ENCODE results near the gene NAA40.
A peak's percentile ranks its signal among the peaks of the same experiment; 100 is the strongest.

Gene NAA40

DNA sequence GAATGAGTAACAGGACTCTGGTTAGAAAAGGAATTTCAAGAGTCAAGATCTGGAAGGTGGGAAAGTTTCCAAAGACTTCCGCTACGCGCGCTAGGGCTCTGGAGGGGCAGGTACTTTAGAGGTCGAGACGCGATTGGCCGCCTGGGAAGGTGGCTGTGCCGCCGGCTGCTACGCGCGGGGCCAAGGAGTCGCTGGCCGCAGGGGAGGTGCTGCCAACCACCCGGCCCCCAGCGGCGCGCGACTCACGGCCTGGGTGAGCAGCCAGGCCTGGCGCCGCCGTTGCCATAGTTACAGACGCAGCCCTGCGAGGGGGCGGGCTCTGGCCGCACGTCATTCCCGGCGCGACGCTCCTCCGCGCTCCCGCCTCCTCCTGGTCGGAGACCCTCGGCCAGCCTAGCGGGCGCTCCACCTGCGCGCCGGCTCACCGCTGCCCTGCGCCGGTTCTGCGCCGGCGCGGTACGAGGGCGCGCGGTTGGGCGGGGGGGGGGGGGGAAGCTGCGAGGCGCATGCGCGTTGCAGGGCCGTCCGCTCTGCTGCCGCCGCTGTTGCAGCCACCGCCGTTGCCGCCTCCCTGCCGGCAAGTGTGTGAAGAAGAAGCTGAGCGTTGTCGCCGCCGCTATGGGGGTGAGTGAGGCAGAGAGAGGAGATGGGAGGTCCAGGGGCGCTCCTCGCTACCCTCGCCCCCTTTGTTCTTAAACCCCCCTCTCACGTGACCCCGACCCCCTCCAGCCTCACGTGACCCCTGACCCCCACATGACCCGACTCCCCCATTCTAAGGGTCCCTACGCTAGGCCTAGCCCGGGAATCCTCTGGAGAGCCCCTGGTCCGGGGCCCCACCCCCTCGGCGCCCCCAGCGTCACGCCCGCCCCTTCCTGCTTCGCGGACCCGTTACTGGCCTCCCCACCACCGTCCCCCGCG, at the start of gene NAA40:
Gene NAA40 (plus strand): TSS at position 524 of the 918 bp plus-strand sequence. CDS start 95 bp downstream, at position 619.
- Histone ChIP-seq H3K4me1 (ENCODE audit: control insufficient read depth in 1 of 2, insufficient read depth in 2 of 2, low read length in 2 of 2) (peaks cover 3 to 14% of the 10 kb centered on the region in 2 donors), H3K4me3 (ENCODE audit: low read depth in 1 of 2, low read length in 2 of 2) (peak within 1 kb of the TSS; percentile 78 to 88), H3K36me3 (ENCODE audit: control insufficient read depth in 1 of 2, insufficient read depth in 2 of 2, low read length in 2 of 2) (no peaks in the 10 kb centered on the region), H3K27me3 (ENCODE audit: low read depth, low read length) (no peaks in the 10 kb centered on the region), H3K9me3 (ENCODE audit: control insufficient read depth in 1 of 2, low read length in 2 of 2) (no peaks in the 10 kb centered on the region), H3K27ac (ENCODE audit: low read length) (peak within 1 kb of the TSS; percentile 20)

DNA sequence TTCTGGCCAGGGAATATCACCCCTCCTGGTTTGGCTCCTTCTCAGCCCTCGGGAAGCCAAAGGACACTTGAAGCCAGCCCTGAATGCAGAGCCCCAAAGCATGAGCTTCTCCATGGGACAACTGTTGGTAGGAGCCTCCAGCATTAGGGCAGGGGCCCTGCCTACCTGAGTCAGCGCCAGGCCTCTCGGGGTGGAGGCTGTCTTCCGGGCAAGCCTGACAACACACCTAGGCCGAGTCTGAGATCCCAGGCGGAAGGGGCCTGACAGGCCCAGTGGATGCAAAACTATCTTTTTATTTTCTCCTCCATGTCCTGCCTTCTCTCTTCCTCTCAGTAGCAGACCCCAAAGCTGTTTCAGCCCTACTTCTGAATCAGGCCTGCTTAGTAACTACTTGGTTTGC, 49.5 kb upstream of the NAA40 start:
- Histone ChIP-seq H3K27ac (ENCODE audit: low read length) (peak overlapping the region; percentile 50), H3K4me1 (ENCODE audit: control insufficient read depth in 1 of 2, insufficient read depth in 2 of 2, low read length in 2 of 2) (peaks cover 12 to 39% of the 10 kb centered on the region in 2 donors), H3K36me3 (ENCODE audit: control insufficient read depth in 1 of 2, insufficient read depth in 2 of 2, low read length in 2 of 2) (no peaks in the 10 kb centered on the region), H3K4me3 (ENCODE audit: low read depth in 1 of 2, low read length in 2 of 2) (peak overlapping the region; percentile 40 to 47), H3K9me3 (ENCODE audit: control insufficient read depth in 1 of 2, low read length in 2 of 2) (no peaks in the 10 kb centered on the region), H3K27me3 (ENCODE audit: low read depth, low read length) (no peaks in the 10 kb centered on the region)

DNA sequence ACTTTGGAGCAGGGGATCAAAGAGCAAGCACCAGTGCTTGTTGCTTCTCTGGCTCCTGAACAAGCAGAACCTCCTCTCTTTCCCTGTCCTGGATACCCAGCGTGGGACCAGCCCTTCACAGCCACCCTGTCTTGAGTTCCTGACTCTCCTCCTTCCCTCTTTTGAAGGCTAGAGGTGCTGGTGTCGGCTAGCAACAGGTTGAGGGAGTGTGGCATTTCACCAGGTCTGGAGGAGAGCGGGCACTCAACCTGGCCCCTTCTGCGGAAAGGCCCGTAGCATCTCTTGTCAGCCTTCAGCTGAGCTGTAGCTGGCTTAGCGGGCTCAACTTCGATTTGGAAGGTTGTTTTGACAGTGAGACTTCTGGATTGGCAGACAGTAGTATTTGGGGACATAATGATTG, 48.4 kb upstream of the NAA40 start:
- Histone ChIP-seq H3K4me3 (ENCODE audit: low read depth in 1 of 2, low read length in 2 of 2) (no peak overlapping the region), H3K4me1 (ENCODE audit: control insufficient read depth in 1 of 2, insufficient read depth in 2 of 2, low read length in 2 of 2) (peaks cover 12 to 39% of the 10 kb centered on the region in 2 donors), H3K27me3 (ENCODE audit: low read depth, low read length) (no peaks in the 10 kb centered on the region), H3K27ac (ENCODE audit: low read length) (no peak overlapping the region), H3K9me3 (ENCODE audit: control insufficient read depth in 1 of 2, low read length in 2 of 2) (no peaks in the 10 kb centered on the region), H3K36me3 (ENCODE audit: control insufficient read depth in 1 of 2, insufficient read depth in 2 of 2, low read length in 2 of 2) (peaks cover 6 to 7% of the 10 kb centered on the region in 2 donors)

DNA sequence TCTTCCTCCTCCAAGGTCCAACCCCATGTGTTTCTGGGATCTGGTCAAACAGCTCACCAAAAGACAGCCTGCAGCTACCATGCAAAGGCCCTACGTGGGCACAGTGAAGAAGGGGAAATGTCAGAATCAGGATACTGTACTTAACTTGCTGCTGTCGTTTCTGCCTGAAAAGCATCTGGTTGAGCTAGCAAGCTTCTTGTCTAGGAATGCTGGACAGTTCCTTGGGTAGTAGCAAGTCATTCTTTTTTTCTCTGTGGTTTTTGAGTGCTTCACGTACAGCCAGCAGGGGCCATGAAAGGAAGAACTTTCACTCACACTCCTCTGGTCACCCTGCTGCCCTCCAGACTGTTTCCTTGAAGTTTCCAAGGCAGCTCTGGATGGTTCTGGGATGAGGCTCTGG, 46.6 kb upstream of the NAA40 start:
- no peaks in the 10 kb centered on the region for H3K9me3 ChIP-seq (ENCODE audit: control insufficient read depth in 1 of 2, low read length in 2 of 2)
- H3K27me3 ChIP-seq (ENCODE audit: low read depth, low read length): no peaks in the 10 kb centered on the region
- no peak overlapping the region for H3K27ac ChIP-seq (ENCODE audit: low read length)
- peaks cover 21 to 22% of the 10 kb centered on the region in 2 donors for H3K36me3 ChIP-seq (ENCODE audit: control insufficient read depth in 1 of 2, insufficient read depth in 2 of 2, low read length in 2 of 2)
- peaks cover 12 to 33% of the 10 kb centered on the region in 2 donors for H3K4me1 ChIP-seq (ENCODE audit: control insufficient read depth in 1 of 2, insufficient read depth in 2 of 2, low read length in 2 of 2)
- H3K4me3 ChIP-seq (ENCODE audit: low read depth in 1 of 2, low read length in 2 of 2): no peak overlapping the region

DNA sequence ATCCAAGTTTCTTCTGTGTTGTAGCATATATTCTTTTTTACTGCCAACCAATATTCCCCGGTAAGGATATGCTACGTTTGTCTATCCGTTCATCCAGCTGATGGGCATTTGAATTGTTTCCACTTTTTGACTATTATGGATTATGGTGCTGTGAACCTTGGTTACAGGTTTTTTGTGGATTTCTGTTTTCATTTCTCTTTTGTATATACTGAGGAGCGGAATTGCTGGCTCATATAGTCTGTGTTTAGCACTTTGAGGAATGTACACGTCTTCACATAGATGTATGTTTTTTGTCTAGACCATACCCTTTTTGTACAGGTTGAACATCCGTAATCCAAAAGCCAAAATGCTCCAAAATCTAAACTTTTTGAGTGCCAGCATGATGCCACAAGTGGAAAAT, 45.4 kb upstream of the NAA40 start:
- no peaks in the 10 kb centered on the region for H3K9me3 ChIP-seq (ENCODE audit: control insufficient read depth in 1 of 2, low read length in 2 of 2)
- peaks cover 2 to 22% of the 10 kb centered on the region in 2 donors for H3K4me1 ChIP-seq (ENCODE audit: control insufficient read depth in 1 of 2, insufficient read depth in 2 of 2, low read length in 2 of 2)
- peaks cover 31 to 33% of the 10 kb centered on the region in 2 donors for H3K36me3 ChIP-seq (ENCODE audit: control insufficient read depth in 1 of 2, insufficient read depth in 2 of 2, low read length in 2 of 2)
- H3K4me3 ChIP-seq (ENCODE audit: low read depth in 1 of 2, low read length in 2 of 2): no peak overlapping the region
- H3K27me3 ChIP-seq (ENCODE audit: low read depth, low read length): no peaks in the 10 kb centered on the region
- no peak overlapping the region for H3K27ac ChIP-seq (ENCODE audit: low read length)

DNA sequence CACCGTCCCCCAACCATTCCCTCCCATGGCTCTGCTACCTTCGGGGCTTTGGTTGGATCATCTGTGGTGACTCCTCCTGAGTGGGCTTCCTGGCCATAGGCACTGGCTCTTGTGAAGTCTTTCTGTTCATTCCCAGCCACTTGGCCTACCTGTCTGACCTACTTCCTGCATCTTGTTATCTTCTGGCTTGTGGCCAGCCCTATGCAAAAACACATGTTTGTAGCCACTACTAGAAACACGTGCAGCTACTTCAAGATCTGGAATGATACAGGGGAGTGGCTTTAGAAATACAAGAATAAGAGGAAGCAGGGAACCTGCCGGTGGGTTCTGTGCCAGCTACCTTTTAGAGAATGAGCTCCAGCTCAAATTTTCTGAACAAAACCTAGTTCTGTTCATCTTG, 42.7 kb upstream of the NAA40 start:
- Histone ChIP-seq H3K36me3 (ENCODE audit: control insufficient read depth in 1 of 2, insufficient read depth in 2 of 2, low read length in 2 of 2) (peaks cover 58 to 59% of the 10 kb centered on the region in 2 donors), H3K27ac (ENCODE audit: low read length) (no peak overlapping the region), H3K4me1 (ENCODE audit: control insufficient read depth in 1 of 2, insufficient read depth in 2 of 2, low read length in 2 of 2) (peaks cover 0 to 4% of the 10 kb centered on the region in 2 donors), H3K4me3 (ENCODE audit: low read depth in 1 of 2, low read length in 2 of 2) (no peak overlapping the region), H3K9me3 (ENCODE audit: control insufficient read depth in 1 of 2, low read length in 2 of 2) (no peaks in the 10 kb centered on the region), H3K27me3 (ENCODE audit: low read depth, low read length) (no peaks in the 10 kb centered on the region)

DNA sequence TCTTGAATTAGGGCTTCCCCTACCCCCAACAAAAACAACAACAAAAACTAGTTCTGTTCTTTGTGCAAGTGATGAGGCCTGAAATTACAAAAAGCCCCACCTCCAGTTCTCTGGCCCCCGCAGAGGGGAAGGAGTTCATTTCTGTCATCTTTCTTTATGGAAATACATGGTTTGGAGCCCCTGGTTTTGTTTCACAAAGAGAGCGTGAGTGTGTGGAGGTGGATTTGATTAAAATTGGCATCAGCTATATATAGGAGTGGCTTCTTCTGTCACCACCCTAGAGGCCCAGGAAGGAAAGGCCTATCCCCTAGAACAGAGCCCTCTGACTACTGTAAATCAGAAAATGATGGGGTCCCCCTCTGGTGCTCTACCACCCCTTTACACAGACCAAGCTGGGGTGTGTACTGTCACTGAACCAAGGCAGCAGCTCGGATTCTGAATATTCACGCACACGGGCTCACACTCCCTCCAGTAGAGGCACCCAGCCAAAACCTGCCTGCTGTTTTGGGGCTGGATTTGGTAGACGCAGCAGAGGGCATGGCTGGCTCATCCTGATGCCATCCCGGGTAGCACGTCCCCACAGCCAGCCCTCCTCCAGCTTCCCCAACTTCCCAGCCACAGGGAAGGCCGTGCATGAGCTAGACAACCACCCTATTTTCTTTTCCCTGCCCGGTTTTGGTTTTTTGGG, 41.2 kb upstream of the NAA40 start:
- Histone ChIP-seq H3K27ac (ENCODE audit: low read length) (no peak overlapping the region), H3K27me3 (ENCODE audit: low read depth, low read length) (no peaks in the 10 kb centered on the region), H3K36me3 (ENCODE audit: control insufficient read depth in 1 of 2, insufficient read depth in 2 of 2, low read length in 2 of 2) (peaks cover 70 to 72% of the 10 kb centered on the region in 2 donors), H3K4me3 (ENCODE audit: low read depth in 1 of 2, low read length in 2 of 2) (no peak overlapping the region), H3K4me1 (ENCODE audit: control insufficient read depth in 1 of 2, insufficient read depth in 2 of 2, low read length in 2 of 2) (no peaks in the 10 kb centered on the region), H3K9me3 (ENCODE audit: control insufficient read depth in 1 of 2, low read length in 2 of 2) (no peaks in the 10 kb centered on the region)

DNA sequence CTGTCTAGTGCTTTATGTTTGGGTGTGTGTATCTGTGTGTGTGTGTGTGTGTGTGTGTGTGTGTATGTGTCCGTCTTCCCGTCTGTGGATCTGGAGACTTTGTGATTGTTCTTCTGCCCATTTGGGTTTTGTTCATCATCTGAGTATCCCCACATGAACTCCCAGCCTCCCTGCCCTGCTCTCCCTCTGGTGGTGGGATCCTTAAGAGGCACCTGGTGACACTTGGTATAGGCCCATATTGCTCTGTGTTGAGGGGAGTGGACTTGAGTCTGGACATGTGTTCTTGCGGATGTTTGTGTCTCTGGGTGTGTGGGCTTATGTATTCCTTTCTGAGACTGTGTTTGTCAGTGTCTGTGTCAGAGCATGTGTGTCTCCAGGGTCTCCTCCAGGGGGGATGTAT, 37.1 kb upstream of the NAA40 start:
- H3K27ac ChIP-seq (ENCODE audit: low read length): no peak overlapping the region
- H3K4me3 ChIP-seq (ENCODE audit: low read depth in 1 of 2, low read length in 2 of 2): no peak overlapping the region
- no peaks in the 10 kb centered on the region for H3K27me3 ChIP-seq (ENCODE audit: low read depth, low read length)
- peaks cover 0 to 7% of the 10 kb centered on the region in 2 donors for H3K4me1 ChIP-seq (ENCODE audit: control insufficient read depth in 1 of 2, insufficient read depth in 2 of 2, low read length in 2 of 2)
- H3K36me3 ChIP-seq (ENCODE audit: control insufficient read depth in 1 of 2, insufficient read depth in 2 of 2, low read length in 2 of 2): peaks cover 77 to 90% of the 10 kb centered on the region in 2 donors
- no peaks in the 10 kb centered on the region for H3K9me3 ChIP-seq (ENCODE audit: control insufficient read depth in 1 of 2, low read length in 2 of 2)

DNA sequence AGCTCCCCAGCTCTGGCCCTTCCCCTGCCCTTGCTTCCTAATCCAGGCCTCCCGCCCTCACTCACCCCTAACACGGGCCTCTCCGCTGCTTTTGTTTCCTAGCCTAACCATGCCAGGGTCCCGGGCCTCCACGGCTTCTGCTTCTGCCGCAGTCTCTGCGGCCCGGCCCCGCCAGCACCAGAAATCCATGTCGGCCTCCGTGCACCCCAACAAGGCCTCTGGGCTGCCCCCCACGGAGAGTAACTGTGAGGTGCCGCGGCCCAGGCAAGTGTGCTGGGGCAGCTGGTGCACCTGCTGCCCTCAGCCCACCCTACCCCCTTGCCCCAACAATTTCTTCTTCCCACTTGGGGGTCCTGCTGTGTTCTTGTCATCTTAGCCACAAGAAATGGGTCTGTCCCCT, 34.9 kb upstream of the NAA40 start:
- Histone ChIP-seq H3K4me3 (ENCODE audit: low read depth in 1 of 2, low read length in 2 of 2) (no peak overlapping the region), H3K36me3 (ENCODE audit: control insufficient read depth in 1 of 2, insufficient read depth in 2 of 2, low read length in 2 of 2) (peaks cover 61 to 86% of the 10 kb centered on the region in 2 donors), H3K27ac (ENCODE audit: low read length) (no peak overlapping the region), H3K27me3 (ENCODE audit: low read depth, low read length) (no peaks in the 10 kb centered on the region), H3K4me1 (ENCODE audit: control insufficient read depth in 1 of 2, insufficient read depth in 2 of 2, low read length in 2 of 2) (peaks cover 0 to 28% of the 10 kb centered on the region in 2 donors), H3K9me3 (ENCODE audit: control insufficient read depth in 1 of 2, low read length in 2 of 2) (no peaks in the 10 kb centered on the region)

DNA sequence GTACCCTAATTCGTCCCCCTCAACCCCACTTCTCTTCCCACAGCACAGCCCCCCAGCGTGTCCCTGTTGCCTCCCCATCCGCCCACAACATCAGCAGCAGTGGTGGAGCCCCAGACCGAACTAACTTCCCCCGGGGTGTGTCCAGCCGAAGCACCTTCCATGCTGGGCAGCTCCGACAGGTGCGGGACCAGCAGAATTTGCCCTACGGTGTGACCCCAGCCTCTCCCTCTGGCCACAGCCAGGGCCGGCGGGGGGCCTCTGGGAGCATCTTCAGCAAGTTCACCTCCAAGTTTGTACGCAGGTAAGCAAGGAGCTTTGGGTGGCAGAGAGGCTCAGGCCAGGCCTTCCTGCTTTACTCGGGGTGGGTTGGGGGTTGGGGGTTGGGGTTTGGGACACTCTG, 34.1 kb upstream of the NAA40 start:
- Histone ChIP-seq H3K27me3 (ENCODE audit: low read depth, low read length) (no peaks in the 10 kb centered on the region), H3K9me3 (ENCODE audit: control insufficient read depth in 1 of 2, low read length in 2 of 2) (no peaks in the 10 kb centered on the region), H3K4me3 (ENCODE audit: low read depth in 1 of 2, low read length in 2 of 2) (no peak overlapping the region), H3K27ac (ENCODE audit: low read length) (no peak overlapping the region), H3K4me1 (ENCODE audit: control insufficient read depth in 1 of 2, insufficient read depth in 2 of 2, low read length in 2 of 2) (peaks cover 0 to 32% of the 10 kb centered on the region in 2 donors), H3K36me3 (ENCODE audit: control insufficient read depth in 1 of 2, insufficient read depth in 2 of 2, low read length in 2 of 2) (peaks cover 53 to 80% of the 10 kb centered on the region in 2 donors)

DNA sequence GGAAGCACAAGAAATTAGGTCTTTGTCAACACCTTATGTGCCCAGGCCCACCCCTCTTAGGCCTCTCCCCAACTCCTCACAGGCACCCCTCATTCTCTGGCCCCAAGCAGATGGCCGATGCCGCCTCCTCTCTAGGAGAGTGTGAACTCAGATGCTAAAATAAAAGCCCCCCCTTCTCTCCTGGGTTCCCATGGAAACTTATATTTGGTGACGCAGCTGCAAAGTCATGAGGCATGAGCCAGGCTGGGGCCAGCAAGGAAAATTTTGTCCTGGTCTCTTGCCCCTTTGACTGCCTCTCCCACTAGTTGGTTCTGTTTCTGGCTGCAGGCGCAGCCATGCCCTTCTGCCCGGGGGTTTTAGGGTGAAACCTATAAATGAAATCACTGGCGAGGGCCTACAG, 33.6 kb upstream of the NAA40 start:
- Histone ChIP-seq H3K4me3 (ENCODE audit: low read depth in 1 of 2, low read length in 2 of 2) (no peak overlapping the region), H3K9me3 (ENCODE audit: control insufficient read depth in 1 of 2, low read length in 2 of 2) (no peaks in the 10 kb centered on the region), H3K4me1 (ENCODE audit: control insufficient read depth in 1 of 2, insufficient read depth in 2 of 2, low read length in 2 of 2) (peaks cover 0 to 32% of the 10 kb centered on the region in 2 donors), H3K27me3 (ENCODE audit: low read depth, low read length) (no peaks in the 10 kb centered on the region), H3K36me3 (ENCODE audit: control insufficient read depth in 1 of 2, insufficient read depth in 2 of 2, low read length in 2 of 2) (peaks cover 49 to 76% of the 10 kb centered on the region in 2 donors), H3K27ac (ENCODE audit: low read length) (no peak overlapping the region)

Data from muscle layer of duodenum (tissue), 2 donors.